T-helper 1 cell (primary cell): ENCODE data around the gene PDZK1.
A peak's percentile ranks its signal among the peaks of the same experiment; 100 is the strongest.
"Not testable (repeated sequence)": the region's sequence is repeated elsewhere in the genome, so short reads cannot be mapped to it uniquely, and the experiment has no call there.

Source experiments
- DNase-seq, 5 donors: peaks; one replicate each; pipeline ENCODE4 v3.0.0-alpha.2; 2012 to 2020
- total RNA-seq, 4 donors: gene quantifications; one replicate each; lab custom pipeline; 2026; lab: John Stamatoyannopoulos, UW

The PDZK1 gene
- total RNA-seq: 0 to 0.80 (median 0.06) reads per million in 4 donors

- no peak for DNase-seq
These were observed at the start of gene PDZK1 for GRCh38 chr1:145707183-145707867. PDZK1 (minus strand) TSS chr1:145707368; CDS start chr1:145688021, 19,347 bp downstream.

DNA sequence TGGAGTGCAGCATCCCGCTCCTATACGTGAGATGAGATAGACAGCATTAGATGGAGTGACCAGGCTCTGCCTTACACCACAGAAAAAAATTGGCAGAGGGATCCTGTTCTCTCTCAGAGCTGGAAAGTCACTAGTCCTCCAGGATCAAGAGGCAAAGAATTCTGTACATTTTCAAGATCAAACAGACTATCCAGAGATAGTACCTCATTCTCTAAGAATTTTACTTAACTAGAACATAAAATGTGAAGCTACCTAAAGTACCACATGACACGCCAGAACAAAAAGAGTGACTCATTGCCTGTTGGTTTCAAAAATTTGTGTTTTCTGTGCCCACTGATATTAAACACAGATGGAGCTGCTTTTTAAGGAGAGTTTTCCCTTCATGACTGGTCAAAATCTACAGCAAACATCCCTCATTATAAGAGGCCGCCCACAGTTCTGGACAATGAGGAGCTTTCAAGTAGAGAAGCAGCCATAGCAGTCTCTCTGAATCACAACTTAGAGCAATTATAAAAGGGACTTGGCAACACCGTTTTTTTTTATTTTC lies 44.4 kb upstream of the PDZK1 start:
- no peak for DNase-seq

GRCh38 chr1:145750426-145750825 lies 43.3 kb upstream of the PDZK1 start:
- no peak for DNase-seq

- DNase-seq: no peak
These were observed 40.5 kb upstream of the PDZK1 start for GRCh38 chr1:145747398-145748247.

- DNase-seq: no peak
These were observed 33.1 kb upstream of the PDZK1 start for GRCh38 chr1:145740269-145740668.

DNA sequence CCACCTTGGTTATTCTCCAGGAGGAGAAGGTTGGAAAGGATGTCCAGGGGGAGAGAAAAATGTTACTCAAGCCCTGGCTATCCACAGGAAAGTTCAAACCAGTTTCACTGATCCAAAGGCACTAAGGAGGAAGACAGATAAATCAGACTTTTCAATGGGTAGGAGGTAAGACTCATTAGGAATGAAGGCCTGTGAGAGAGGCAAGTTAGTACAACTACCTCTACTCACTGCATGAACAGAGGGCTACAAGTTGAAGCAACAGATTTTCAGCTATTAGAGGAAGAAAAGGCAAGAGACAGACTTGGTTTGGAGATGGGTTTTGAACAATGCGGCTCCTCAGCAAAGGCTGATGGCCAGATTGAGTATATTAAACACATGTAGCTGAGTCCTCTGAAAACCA lies 29.0 kb upstream of the PDZK1 start:
- no peak for DNase-seq

DNA sequence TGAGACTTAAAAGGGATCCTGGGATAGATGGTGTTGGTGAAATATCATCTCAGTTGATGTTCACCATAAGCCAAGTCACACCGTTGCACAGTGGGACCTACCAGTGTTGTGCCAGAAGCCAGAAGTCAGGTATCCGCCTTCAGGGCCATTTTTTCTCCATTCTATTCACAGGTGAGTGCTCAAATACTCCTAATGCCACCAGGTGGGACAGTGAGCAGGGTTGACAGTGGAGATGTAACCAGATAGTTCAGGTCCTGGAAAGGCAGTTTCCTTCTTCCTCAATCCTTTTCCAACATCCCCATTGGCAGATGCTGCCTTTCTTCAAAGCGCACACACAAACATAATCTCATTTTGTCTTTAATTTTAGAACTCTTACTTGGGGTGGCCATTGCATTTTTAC lies 23.7 kb upstream of the PDZK1 start:
- DNase-seq: no peak

- no peak for DNase-seq
These were observed 23.3 kb upstream of the PDZK1 start for GRCh38 chr1:145730467-145730866.

DNA sequence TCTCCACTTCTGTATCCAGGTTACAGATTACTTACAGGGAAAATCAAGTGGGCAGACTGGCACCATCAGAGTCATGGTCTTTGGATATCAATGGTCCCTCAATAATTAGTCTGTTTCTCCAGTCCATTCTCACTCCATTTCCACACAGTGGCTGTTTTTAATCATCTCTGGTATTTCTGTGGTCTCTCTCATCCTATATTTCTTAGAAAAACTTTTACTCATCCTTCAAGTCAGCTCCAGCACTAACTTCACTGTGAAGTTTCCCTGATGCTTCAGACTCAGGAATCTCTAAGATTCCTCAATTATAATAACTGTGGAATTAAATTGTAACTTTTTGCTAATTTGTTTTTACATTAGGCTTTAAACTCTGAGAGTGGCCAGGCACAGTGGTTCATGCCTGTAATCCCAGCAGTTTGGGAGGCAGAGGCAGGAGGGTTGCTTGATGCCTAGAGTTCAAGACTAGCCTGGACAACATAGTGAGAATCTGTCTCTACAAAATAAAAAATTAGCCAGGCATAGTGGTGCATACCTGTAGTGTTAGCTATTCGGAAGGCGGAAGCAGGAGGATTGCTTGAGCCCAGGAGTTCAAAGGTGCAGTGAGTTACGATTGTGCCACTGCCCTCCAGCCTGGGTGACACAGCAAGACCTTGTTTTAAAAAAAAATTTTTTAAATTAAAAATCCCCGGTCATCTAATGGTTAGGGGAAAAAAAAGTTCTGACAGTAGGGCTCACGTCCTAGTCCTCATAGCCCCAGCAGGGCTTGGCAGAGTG lies 22.7 kb upstream of the PDZK1 start:
- DNase-seq: no peak

- DNase-seq: no peak
These were observed 22.0 kb upstream of the PDZK1 start for GRCh38 chr1:145729196-145729595.

- DNase-seq: not testable (repeated sequence)
These were observed 19.0 kb upstream of the PDZK1 start for GRCh38 chr1:145726193-145726592.

DNA sequence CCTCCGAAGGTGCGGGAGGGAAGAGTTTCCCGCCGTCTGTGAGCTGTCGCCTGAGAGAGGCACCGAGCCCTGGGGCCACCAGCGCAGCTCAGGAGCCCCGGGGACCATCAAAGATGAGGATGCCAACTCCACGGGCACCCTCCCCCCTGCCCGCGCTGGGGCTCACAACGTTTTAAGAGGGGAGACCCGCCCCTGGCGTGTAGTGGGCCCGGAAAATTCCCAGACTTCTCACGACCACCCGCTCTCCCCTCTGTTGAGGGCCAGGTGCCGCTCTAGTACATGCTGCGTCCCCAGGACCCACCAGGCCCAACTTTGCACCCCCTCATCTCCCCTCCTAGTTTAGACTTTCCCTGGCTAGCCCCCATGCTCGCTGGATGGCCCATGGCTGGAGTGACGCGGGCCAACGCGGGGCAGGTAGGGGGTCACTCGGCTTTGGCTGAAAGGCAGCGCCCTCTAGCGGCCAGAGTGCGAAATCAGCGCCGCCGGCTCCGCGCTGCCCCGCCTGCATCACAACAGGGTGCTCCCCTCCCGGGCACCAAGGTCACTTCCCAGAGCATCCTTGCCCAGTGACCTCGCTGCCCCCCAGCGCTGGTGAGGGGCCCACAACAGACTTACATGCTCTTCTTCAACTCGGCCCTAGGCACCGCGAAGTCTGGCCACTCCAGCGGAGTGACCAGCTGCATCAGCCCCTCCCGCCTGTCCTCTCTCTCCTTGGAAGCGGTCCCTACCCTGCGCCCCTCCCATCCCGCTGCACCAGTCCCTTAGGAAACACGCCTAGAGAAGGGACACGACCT lies 13.9 kb upstream of the PDZK1 start:
- DNase-seq: peak; percentile 38 to 61 (median 51)

DNA sequence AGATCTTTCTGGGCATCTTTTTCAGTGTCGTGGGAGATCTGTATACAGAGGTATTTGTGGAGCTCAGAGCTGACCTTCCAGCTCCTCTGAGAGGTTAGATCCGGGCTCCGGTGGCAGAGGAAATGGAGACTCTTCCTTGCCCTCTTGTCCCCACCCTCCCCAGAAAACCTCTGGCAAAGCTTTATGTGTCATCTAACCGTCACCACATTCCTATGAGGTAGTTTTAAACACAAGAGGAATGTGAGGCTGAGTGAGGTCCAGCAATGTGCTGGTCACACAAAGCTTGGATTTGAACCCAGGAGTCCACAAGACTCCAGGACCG lies 13.3 kb upstream of the PDZK1 start:
- DNase-seq: no peak

DNA sequence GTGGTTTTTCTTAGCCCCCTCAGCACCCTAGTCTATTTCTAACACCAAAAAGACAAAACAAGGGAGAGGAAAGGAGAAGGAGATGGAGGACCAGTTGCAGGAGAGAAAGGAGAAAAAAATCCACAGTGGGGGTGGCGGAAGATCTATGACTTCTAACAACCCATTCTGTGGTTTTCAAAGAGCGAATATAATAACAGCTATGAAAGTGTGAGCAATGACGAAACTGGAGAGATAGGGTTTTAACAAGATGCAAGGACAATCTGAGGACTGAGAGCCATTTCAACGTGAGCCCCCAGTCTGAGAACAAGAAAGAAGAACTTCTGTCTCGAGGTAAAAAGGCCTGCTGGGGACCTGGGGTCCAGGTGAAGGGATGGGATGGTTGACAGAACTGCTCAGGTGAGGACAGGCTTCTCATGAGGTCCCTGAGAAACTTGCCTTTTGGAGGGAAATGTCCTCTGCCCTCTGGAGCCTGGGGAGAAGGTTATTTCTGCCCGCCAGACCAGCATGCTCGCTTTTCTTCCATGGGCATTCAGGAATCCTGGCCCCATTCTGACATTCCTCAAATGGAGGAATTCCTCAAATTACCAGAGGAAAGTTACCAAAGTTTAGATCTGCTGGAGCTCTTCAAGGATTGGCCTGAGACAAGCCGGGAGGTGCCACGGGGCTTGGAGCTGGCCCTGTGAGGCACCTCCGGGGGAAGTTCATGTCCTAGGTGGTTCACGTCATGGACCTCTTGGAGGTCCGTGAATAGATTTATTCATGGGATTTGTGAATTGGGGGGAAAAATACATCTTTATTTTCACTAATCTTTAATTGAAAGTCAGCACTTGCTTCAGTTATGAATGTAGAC lies 12.3 kb upstream of the PDZK1 start, which contains the start of gene CD160:
CD160 (plus strand) TSS at position 270 of the 850 bp plus-strand sequence. CDS start 8,829 bp downstream, outside the sequence.
- peak in 1 of 5 donors; percentile 35 for DNase-seq

DNA sequence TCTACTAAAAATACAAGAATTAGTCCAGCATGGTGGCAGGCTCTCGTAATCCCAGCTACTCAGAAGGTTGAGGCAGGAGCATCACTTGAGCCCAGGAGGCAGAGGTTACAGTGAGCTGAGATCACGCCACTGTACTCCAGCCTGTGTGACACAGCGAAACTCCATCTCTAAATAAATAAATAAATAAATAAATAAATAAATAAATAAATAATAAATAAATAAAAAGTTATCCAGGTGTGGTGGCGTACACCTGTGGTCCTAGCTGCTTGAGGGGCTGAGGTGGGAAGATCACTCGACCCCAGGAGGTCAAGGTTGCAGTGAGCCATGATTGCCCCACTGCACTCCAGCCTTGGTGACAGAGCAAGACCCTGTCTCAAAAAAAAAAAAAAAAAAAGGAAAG lies 11.3 kb upstream of the PDZK1 start:
- not testable (repeated sequence) for DNase-seq

DNA sequence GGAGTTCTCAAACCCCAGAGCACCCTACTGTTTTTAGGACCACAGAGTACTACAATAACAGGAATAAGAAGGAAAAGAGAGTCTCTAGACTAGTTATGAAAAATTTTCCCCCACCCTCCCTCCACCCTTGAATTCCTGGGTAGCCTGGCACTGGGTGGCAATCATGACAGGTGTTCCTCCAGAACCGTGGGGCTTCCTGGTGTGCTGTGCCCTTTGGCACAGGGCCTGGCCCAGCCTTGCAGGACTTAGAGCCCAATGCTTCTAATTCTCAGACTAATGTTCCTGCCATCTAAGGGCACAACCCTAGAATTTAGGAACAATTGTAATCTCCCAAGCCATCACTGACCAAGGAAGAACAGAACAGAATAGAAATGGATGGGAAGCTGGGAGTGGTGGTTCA lies 10.7 kb upstream of the PDZK1 start:
- DNase-seq: no peak

GRCh38 chr1:145716641-145717345 lies 9.6 kb upstream of the PDZK1 start:
- DNase-seq: no peak

GRCh38 chr1:145714524-145715111 lies 7.5 kb upstream of the PDZK1 start:
- no peak for DNase-seq

GRCh38 chr1:145711213-145711651 lies 4.1 kb upstream of the PDZK1 start:
- DNase-seq: no peak
